ENCODE results near the gene RAX2.

DNA sequence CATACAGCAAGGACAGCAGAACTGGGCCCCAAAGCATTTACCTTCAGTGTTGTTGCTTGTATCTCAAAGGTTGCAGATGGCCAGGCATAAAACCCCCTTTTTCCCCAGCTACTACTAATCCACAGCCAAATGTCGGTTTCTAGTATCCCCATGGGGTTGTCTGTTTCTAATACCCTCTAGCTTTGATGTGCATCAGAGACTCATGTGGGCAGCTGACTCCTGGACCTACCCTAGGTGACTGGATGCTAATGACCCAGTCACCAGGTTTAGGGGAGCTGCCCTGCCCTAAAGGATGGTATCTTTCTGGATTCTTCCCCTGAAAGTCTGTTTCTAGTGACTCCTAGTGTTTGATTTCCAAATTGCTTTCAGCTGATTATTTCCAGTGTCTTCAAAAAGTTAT is 39.9 kb downstream of the RAX2 start:
- TF ChIP-seq, protein P1, sequence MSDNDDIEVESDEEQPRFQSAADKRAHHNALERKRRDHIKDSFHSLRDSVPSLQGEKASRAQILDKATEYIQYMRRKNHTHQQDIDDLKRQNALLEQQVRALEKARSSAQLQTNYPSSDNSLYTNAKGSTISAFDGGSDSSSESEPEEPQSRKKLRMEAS (IDR thresholded peaks at IDR 0.05; ENCODE audit: low read depth, low read length): no peak
- TF ChIP-seq POLR2A (IDR thresholded peaks at IDR 0.05; ENCODE audit: extremely low read depth, insufficient read length): no peak
- TF ChIP-seq, protein P2, sequence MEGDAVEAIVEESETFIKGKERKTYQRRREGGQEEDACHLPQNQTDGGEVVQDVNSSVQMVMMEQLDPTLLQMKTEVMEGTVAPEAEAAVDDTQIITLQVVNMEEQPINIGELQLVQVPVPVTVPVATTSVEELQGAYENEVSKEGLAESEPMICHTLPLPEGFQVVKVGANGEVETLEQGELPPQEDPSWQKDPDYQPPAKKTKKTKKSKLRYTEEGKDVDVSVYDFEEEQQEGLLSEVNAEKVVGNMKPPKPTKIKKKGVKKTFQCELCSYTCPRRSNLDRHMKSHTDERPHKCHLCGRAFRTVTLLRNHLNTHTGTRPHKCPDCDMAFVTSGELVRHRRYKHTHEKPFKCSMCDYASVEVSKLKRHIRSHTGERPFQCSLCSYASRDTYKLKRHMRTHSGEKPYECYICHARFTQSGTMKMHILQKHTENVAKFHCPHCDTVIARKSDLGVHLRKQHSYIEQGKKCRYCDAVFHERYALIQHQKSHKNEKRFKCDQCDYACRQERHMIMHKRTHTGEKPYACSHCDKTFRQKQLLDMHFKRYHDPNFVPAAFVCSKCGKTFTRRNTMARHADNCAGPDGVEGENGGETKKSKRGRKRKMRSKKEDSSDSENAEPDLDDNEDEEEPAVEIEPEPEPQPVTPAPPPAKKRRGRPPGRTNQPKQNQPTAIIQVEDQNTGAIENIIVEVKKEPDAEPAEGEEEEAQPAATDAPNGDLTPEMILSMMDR (IDR thresholded peaks at IDR 0.05; ENCODE audit: low read depth, low read length): no peak
- TF ChIP-seq MYC (IDR thresholded peaks at IDR 0.05; ENCODE audit: low read depth, low read length): no peak

All from NB4 (cell line).